GM12875 (cell line): ENCODE data around the gene RIN3.

Experiments
- H3K4me3 ChIP-seq: one replicate; pipeline ENCODE4 v1.5.1; 2011; ENCODE audit warnings: low read depth, low read length, control low read depth
- TF ChIP-seq, protein P1 (sequence below): IDR thresholded peaks from 2 replicates; pipeline ENCODE4 v1.5.1; 2011; ENCODE audit warnings: low read depth, mild to moderate bottlenecking, control low read depth, inconsistent platforms, low read length, moderate library complexity, borderline replicate concordance; ENCODE audit not compliant: insufficient read depth

RIN3 gene

GRCh38 chr14:92607251-92607650, 93.7 kb downstream of the RIN3 start:
- TF ChIP-seq, protein P1, sequence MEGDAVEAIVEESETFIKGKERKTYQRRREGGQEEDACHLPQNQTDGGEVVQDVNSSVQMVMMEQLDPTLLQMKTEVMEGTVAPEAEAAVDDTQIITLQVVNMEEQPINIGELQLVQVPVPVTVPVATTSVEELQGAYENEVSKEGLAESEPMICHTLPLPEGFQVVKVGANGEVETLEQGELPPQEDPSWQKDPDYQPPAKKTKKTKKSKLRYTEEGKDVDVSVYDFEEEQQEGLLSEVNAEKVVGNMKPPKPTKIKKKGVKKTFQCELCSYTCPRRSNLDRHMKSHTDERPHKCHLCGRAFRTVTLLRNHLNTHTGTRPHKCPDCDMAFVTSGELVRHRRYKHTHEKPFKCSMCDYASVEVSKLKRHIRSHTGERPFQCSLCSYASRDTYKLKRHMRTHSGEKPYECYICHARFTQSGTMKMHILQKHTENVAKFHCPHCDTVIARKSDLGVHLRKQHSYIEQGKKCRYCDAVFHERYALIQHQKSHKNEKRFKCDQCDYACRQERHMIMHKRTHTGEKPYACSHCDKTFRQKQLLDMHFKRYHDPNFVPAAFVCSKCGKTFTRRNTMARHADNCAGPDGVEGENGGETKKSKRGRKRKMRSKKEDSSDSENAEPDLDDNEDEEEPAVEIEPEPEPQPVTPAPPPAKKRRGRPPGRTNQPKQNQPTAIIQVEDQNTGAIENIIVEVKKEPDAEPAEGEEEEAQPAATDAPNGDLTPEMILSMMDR, result no peak
- H3K4me3 ChIP-seq, result no peak overlapping the region

DNA sequence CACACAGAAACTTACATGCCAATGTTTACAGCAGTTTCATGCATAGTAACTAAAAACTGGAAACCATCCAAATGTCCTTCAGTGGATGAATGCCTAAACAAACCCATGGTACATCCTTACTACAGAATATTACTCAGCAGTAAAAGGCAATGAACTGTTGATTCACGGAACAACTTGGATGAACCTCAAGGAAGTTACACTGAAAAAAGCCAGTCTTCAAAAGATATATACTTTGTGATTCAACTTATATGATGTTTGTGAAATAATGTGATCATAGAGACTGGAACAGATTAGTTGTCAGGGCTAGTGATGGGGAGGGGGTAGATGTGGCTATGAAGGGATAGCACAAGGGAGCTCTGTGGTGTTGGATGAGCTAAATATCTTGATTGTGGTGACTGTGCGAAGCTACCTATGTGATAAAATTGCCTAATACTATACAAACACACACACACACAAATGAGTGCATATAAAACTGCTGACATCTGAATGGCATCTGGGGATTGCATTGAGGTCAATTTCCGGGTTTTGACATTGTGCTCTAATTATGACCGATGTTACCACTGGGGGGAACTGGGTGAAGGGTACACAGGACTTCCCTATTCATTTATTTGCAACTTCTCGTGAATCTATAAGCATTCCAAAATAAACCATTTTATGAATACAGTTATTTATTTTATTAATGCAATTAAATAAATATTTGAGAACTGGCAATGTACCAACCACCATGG, 94.3 kb downstream of the RIN3 start:
- TF ChIP-seq, protein P1, result no peak

GRCh38 chr14:92609955-92610354, 96.4 kb downstream of the RIN3 start:
- H3K4me3 ChIP-seq, result no peak overlapping the region
- TF ChIP-seq, protein P1, result no peak

More for the DNA sequence above, 94.3 kb downstream of the RIN3 start:
- no peak overlapping the region for H3K4me3 ChIP-seq

DNA sequence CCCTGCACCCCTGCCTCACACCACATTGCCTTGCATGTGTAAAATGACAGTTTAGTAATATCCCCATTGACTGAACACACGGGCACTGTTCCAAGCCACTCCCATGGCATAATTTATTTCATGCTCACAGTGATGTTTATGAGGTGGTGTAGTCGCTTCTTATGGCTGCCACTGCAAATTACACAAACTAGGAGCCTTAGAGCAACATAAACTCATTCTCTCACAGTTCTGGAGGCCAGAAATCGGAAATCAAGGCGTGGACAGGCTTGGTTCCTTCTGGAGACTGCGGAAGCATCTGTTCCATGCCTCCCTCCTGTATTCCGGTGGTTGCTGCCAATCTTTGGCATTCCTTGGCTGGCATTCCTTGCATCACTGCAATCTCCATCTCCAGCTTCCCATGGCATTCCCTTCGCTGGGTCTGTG, 97.3 kb downstream of the RIN3 start:
- TF ChIP-seq, protein P1, result no peak
- no peak overlapping the region for H3K4me3 ChIP-seq

DNA sequence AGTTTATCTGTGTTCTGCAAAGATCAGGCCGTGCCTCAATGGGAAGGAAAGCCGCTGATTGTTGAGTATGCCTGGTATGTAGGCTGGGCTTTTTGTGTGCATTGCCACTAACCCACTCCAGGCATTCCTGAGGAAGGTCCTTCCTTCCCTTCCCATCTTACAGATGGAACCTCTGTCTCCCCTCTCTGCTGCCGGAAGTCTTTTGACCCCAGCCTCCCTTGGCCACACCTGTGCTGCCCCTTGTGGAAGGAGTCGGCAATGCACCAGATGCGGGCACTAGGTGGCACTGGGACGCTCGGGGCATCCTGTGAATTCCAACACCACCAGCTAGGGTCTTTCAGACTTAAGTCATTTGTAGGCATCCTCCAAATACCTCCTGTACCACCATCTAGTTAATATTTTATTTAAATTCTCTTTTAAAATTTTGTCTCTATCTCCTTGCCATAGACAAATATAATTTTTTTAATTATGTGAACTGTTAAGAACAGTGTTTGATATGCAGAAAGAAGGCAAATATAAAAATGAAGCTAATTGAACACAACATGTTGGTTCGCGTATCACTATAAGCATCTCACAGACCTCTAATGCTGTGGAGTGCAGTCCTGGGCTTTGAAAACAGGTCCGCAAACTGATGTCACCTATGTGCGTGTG, 99.6 kb downstream of the RIN3 start:
- TF ChIP-seq, protein P1, result peak; percentile 81
- H3K4me3 ChIP-seq, result no peak overlapping the region

GRCh38 chr14:92613681-92614260, 100.2 kb downstream of the RIN3 start:
- H3K4me3 ChIP-seq, result no peak overlapping the region
- TF ChIP-seq, protein P1, result no peak
